ENCODE results near the gene JAK3.
"Not testable (repeated sequence)": the region's sequence is repeated elsewhere in the genome, so short reads cannot be mapped to it uniquely, and the experiment has no call there.

Gene JAK3

DNA sequence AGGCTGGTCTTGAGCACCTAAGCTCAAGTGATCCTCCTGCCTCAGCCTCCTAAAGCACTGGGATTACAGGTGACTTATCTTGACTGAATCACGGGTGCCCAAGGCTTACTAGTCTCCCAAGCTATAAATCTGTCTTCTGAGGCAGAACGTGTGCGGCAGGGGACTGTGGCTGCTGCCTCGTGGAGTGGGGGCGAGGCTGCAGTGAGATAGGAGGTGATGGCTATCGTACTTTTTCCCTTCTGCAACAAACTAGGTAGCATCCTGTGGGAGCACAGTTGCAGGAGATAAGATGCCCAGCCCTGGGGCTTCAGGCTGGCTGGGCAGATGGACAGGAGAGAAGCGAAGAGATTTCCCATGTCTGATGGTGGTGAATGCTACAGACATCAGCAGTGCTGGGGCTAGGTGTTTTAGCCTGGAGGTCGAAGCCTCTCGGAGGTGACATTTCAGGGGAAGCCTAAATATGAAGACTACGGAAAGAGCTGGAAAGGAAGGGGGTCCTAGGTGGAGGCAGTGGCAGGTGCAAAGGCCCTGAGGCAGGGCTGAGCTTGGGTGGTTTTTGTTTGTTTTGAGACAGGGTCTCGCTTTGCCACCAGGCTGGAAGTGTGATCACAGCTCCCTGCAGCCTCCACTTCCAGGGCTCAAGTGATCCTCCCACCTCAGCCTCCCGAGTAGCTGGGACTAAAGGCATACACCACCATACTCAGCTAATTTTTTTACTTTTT is 45.5 kb downstream of the JAK3 start:
- no peak for DNase-seq

DNA sequence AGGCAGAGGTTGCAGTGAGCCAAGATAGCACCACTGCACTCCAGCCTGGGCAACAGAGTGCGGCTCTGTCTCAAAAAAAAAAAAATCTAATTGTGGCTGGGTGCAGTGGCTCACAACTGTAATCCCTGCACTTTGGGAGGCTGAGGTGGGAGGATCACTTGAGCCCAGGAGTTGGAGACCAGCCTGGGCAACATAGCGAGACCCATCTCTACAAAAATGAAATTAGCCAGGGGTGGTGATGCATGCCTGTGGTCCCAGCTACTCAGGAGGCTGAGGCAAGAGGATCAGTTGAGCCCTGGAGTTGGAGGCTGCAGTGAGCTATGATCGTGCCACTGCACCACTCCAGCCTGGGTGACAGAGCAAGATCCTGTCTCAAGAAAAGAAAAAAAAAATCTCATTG is 49.2 kb downstream of the JAK3 start:
- DNase-seq, result not testable (repeated sequence)

DNA sequence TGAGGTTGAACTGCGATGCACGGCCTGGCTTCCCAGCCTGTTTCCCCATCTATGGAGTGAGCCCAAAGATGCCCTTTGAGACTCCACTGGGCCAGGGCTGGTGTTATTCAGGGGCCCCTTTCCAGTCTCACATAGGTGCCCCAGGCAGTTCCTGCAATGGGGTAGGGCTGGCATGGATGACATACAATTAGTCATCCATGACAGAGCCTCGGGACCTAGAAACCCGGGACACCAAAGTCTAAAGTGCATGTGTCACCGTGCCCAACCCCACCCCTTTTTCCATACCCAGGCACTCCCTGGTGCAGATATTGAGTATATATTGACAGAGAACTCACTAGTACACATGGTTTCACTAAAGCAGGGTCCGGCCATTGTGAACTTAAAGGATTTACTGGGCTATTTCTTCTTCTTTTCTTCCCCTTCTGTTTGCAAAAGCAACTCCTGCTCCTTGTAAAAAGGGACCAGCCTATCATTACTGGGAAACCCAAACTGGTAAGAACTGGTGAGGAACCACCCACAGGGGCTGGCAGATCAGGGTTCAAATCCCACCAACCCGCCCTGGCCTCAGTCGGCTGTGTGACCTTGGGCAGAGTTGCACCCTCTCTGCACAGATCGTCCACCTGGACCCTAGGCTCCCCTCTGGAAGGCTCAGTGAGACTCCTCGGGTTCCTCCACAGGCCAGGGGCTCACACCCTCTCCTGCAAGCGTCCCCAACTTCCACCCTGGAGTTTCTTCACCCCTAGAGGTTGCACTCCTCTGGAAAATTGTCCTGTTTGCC is 50.2 kb downstream of the JAK3 start:
- DNase-seq, result no peak

GRCh38 chr19:17796838-17797423 is 50.9 kb downstream of the JAK3 start:
- no peak for DNase-seq

DNA sequence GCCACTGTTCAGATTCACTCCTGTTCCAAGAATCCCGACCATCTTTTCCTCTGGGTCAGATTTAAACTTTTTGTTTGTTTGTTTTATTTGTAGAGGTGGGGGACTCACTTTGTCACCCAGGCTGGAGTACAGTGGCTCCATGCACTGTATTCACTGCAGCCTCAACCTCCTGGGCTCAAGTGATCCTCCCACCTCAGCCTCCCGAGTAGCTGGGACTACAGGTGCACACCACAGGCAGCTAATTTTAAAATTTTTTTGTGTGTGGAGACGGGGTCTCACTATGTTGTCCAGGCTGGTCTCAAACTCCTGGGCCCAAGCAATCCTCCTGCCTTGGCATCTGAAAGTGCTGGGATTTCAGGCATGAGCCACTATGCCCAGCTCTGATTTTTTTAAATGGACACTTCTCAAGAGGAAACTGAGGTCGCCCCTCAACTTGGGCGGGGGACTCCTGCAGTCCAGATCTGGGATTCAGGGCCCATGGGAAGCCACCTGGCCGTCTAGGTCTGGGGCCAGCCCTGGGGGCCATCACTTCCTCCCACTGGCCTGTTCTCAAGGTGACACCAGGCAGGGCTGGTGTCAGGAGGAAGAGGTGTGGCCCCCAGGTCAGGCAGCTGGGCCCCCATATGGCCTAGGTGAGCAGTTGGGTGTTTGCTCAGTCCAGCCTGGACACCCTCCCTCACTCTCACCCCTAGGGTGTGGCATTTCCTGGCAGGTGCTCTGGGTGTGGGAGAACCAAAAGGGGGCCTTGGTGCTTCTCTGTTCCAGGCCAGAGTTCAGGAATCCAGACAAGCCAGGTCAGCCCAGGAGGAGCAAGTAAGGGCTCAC is 51.6 kb downstream of the JAK3 start:
- no peak for DNase-seq

DNA sequence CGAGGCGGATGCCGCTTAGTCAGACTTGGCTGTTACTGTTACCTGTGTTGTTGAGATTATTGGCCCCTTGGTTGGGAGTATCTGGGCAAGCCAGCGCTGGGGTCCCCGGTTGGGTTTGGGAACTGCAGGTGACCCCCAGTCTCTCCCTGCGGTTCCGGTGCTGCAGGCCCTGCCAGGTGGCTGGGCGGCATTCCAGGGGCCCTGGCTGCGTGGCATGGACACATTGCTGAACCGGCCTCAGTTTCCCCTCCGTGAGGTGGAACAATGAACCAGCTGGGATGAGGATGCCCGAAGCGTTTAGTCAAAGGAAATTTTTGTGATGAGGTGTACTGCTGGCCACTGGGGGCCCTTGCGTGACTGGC is 52.3 kb downstream of the JAK3 start:
- DNase-seq, result no peak

DNA sequence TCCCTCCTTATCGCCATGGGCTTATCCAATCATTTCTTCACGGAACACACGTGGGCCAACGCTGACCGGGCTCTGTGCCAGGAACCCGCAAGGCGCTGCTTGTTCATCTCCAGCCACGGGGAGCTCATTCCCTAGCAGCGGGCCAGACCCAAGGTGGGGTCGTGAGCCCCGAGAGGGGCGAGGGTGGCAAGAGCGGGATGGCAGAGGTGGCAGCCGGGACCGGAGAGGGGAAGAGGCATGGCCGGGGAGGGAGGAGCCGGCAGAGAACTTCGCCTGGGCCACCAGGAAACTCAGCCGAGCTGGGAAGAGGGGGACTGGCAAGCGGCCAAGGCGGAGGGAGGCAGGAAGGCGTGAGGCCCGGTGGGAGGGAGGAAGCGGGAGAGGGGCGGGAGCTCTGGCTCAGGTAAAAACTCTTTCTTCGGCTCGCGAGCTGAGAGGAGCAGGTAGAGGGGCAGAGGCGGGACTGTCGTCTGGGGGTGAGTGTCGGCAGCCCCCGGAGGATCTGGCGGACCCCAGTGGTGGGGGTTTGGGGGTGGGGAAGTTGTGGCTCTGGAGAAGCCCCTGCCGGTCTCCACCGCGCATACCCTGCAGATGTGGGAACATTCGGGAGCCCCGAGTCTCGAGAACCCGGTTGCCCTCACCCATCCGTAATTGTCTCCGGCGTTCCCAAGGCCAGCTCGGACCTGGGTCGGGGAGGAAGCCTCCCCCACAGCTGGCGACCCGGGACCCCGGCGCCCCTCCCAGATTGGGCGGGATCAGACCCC is 52.9 kb downstream of the JAK3 start, which contains the start of gene B3GNT3:
Gene B3GNT3, plus strand, starts transcription at position 408 of the 764 bp plus-strand sequence. CDS start 12,670 bp downstream, outside the sequence.
- DNase-seq, result no peak

DNA sequence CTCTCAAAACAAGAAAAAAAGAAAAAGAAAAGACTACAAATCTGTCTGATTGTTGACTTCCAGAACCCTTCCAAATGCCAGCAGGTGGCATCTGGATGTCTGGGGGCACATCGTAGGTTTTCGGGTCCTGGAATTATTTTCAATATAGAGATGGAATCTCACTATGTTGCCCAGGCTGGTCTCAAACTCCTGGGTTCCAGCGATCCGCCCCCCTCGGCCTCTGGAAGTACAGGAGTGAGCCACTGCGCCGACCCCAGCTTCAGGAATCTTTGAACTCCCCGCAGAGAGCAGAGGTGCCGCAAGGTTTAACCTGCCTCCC is 53.4 kb downstream of the JAK3 start:
- no peak for DNase-seq

DNA sequence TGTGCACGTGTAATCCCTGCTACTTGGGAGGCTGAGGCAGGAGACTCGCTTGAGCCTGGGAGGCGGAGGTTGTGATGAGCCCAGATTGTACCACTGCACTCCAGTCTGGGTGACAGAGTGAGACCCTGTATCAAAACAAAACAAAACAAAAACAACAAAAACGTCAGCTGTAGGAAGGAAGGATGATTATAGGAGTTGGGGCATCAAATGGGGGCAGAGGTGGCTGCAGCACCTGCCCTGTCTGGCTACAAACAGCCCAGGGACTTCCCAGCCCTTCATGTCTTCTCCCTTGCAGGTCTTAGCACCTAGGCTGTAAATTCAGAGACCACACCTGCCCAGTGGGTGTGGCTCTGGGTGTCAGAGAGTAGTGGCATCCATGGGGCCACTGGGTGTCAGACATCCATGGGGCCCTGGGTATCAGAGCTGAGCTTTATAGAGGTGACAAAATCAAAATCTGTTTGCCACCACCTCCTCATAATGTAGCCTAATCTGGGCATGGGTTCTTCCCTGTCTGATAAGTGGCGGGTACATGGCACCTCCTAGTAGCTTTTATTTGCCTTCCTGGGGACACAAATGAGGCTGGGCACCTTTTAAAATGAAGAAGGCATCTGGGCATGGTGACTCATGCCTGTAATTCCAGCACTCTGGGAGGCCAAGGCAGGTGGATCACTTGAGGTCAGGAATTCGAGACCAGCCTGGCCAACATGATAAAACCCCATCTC is 57.6 kb downstream of the JAK3 start:
- DNase-seq, result no peak

- no peak for DNase-seq
These were observed 59.1 kb downstream of the JAK3 start for GRCh38 chr19:17788632-17789031.

- no peak for DNase-seq
These were observed 60.4 kb downstream of the JAK3 start for GRCh38 chr19:17787274-17787913.

DNA sequence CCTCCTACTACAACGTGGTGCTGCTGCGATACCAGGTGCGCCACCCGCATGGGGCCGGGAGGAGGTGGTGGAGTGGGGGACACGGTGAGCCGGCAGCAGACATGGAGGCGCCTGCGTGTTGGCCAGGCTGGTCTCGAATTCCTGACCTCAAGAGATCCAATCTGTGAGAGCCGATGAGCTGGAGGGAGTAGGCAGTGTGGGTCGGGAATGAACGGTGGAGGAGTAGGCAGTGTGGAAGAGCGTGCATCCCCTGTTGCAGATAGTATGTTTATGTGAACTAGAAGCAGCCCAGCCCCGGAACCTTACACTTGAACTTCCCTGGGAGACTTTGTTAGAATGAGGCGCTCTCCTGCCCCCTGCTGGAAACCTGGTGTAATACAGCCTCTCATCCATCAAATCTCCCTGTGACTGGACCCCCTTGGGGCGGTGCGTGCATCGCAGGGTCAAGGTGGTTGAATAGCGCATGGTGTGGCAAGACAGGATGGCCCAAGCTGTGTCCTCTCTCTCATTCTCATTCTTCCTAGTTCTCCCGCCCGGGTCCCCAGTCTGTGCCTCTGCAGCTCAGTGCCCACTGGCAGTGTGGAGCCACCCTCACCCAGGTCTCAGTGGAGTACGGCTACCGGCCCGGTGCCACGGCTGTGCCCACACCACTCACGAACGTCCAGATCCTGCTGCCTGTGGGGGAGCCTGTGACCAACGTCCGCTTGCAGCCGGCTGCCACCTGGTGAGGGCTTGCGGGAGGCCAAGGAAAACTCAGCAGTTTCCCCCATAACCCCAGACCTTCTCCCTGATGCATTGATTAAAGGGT is 63.4 kb downstream of the JAK3 start:
- peak; percentile 58 for DNase-seq

- not testable (repeated sequence) for DNase-seq
These were observed 64.1 kb downstream of the JAK3 start for GRCh38 chr19:17783721-17784120.

GRCh38 chr19:17780781-17781180 is 67.0 kb downstream of the JAK3 start:
- DNase-seq, result no peak

DNA sequence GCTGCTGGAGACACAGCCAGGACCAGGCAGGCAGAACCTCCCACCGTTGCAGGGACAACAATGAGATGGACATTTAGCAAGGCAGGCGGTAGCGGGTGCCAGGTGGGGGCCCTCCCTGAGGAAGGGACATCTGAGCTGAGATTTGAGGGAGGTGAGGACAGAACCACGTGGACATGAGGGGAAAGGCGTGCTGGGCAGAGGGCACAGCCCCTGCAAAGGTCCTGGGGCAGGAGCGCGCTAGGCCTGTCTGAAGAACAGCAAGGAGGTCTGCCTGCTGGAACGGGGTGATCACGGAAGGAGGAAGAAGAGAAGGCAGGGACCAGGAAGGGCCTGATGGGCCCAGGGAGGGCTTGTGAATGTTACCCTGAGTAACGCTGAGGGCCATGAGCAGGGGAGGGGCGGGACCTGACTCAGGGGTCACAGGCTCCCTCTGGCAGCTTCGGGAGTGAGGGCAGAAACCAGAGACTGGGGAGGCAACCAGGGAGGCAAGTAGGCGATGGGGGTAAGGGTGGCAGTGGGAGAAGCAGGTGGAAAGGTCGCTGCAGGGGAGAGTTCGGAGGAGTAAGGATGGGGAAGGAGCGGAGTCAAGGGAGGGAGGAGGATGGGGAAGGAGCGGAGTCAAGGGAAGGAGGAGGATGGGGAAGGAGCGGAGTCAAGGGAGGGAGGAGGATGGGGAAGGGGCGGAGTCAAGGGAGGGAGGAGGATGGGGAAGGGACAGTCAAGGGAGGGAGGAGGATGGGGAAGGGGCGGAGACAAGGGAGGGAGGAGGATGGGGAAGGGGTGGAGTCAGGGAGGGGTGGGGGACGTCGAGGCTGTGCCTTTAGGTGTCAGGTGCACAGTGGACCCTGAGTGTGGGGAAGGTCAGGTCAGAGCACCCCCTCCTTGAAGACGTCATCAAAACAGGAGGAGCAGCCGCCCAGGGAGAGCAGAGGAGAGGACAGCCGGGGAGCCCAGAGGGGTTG is 68.5 kb downstream of the JAK3 start:
- peak; percentile 27 for DNase-seq

- peak; percentile 26 for DNase-seq
These were observed 69.4 kb downstream of the JAK3 start for GRCh38 chr19:17778251-17778967.

DNA sequence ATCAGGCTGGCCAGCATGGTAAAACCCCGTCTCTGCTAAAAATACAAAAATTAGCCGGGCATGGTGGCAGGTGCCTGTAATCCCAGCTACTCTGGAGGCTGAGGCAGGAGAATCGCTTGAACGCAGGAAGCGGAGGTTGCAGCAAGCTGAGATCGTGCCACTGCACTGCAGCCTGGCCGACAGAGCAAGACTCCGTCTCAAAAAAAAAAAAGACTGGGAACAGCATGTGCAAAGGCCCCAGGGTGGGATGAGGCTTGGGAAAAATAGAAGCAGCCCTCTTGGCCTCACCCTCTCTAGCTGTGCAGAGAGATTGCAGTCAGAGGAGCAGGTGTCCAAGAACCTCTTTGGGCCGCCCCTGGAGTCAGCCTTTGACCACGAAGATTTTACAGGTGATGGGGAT is 69.9 kb downstream of the JAK3 start:
- DNase-seq, result not testable (repeated sequence)

Measured in fibroblast of upper back skin (primary cell).